ENCODE measurements around the gene NACA.

The NACA gene

GRCh38 chr12:56670836-56671235 is 54.3 kb downstream of the NACA start:
- no peak overlapping the region for H3K4me2 ChIP-seq
- no peak overlapping the region for H2AFZ ChIP-seq (ENCODE audit: low read depth)
- peaks cover 78% of the 10 kb centered on the region for H4K20me1 ChIP-seq (ENCODE audit: insufficient read depth)
- H3K36me3 ChIP-seq (ENCODE audit: insufficient read depth) = peaks cover 67% of the 10 kb centered on the region; the same call in 1 of the 2 replicates
- peaks cover 63% of the 10 kb centered on the region for H3K4me1 ChIP-seq (ENCODE audit: low read depth, poor library complexity, severe bottlenecking)
- no peak for TF ChIP-seq CTCF (conservative IDR thresholded peaks at IDR 0.05; ENCODE audit: low read depth, low read length)
- H3K27me3 ChIP-seq (ENCODE audit: insufficient read depth, low read depth) = no peaks in the 10 kb centered on the region
- peaks cover 98% of the 10 kb centered on the region for H3K79me2 ChIP-seq (ENCODE audit: insufficient read depth, low read depth)
- no peak overlapping the region for H3K9ac ChIP-seq
- H3K4me3 ChIP-seq (IDR thresholded peaks at IDR 0.05; ENCODE audit: insufficient read depth, low read depth, low read length) = no peak overlapping the region
- H3K27ac ChIP-seq = no peak overlapping the region

GRCh38 chr12:56668197-56668457 is 57.0 kb downstream of the NACA start:
- Histone ChIP-seq H3K27ac (no peak overlapping the region), H3K79me2 (ENCODE audit: insufficient read depth, low read depth) (peaks cover 74% of the 10 kb centered on the region), H3K4me2 (no peak overlapping the region), H3K9ac (no peak overlapping the region), H3K4me3 (IDR thresholded peaks at IDR 0.05; ENCODE audit: insufficient read depth, low read depth, low read length) (no peak overlapping the region), H4K20me1 (ENCODE audit: insufficient read depth) (peaks cover 65% of the 10 kb centered on the region), H3K27me3 (ENCODE audit: insufficient read depth, low read depth) (no peaks in the 10 kb centered on the region), H3K36me3 (ENCODE audit: insufficient read depth) (peaks cover 77% of the 10 kb centered on the region; the same call in 1 of the 2 replicates), H3K4me1 (ENCODE audit: low read depth, poor library complexity, severe bottlenecking) (peaks cover 44% of the 10 kb centered on the region), H2AFZ (ENCODE audit: low read depth) (no peak overlapping the region)
- no peak for TF ChIP-seq CTCF (conservative IDR thresholded peaks at IDR 0.05; ENCODE audit: low read depth, low read length)

All from KMS-11 (cell line).